GM06990 (cell line): Measurements from ENCODE around the gene KRT86.

ENCODE experiments used
- DNase-seq: peaks from one replicate; pipeline ENCODE4 v3.0.0-alpha.2; 2011; ENCODE audit not compliant: insufficient read length; ENCODE audit errors: extremely low read depth
- H3K27me3 ChIP-seq: replicated peaks from 2 replicates; pipeline ENCODE4 v1.6.0; 2011; ENCODE audit warnings: low read length; ENCODE audit not compliant: control insufficient read depth, insufficient read depth
- H3K36me3 ChIP-seq: 2 replicates; pipeline ENCODE4 v1.5.1; 2011; ENCODE audit warnings: low read length; ENCODE audit not compliant: control insufficient read depth, insufficient read depth
- H3K4me3 ChIP-seq: replicated peaks from 2 replicates; pipeline ENCODE4 v1.5.1; 2011; ENCODE audit warnings: low read depth, mild to moderate bottlenecking, control low read depth, low read length
- TF ChIP-seq, protein P1 (sequence below): IDR thresholded peaks from 2 replicates; pipeline ENCODE4 v1.5.1; 2011; ENCODE audit warnings: low read length, control low read depth, mild to moderate bottlenecking, inconsistent platforms; ENCODE audit not compliant: insufficient read depth, poor library complexity, severe bottlenecking

KRT86 gene

GRCh38 chr12:52261208-52261484 is 13.3 kb upstream of the KRT86 start:
- Histone ChIP-seq H3K27me3 (no peaks in the 10 kb centered on the region), H3K36me3 (no peaks in the 10 kb centered on the region), H3K4me3 (no peak overlapping the region)
- TF ChIP-seq, protein P1, sequence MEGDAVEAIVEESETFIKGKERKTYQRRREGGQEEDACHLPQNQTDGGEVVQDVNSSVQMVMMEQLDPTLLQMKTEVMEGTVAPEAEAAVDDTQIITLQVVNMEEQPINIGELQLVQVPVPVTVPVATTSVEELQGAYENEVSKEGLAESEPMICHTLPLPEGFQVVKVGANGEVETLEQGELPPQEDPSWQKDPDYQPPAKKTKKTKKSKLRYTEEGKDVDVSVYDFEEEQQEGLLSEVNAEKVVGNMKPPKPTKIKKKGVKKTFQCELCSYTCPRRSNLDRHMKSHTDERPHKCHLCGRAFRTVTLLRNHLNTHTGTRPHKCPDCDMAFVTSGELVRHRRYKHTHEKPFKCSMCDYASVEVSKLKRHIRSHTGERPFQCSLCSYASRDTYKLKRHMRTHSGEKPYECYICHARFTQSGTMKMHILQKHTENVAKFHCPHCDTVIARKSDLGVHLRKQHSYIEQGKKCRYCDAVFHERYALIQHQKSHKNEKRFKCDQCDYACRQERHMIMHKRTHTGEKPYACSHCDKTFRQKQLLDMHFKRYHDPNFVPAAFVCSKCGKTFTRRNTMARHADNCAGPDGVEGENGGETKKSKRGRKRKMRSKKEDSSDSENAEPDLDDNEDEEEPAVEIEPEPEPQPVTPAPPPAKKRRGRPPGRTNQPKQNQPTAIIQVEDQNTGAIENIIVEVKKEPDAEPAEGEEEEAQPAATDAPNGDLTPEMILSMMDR: no peak
- no peak for DNase-seq

DNA sequence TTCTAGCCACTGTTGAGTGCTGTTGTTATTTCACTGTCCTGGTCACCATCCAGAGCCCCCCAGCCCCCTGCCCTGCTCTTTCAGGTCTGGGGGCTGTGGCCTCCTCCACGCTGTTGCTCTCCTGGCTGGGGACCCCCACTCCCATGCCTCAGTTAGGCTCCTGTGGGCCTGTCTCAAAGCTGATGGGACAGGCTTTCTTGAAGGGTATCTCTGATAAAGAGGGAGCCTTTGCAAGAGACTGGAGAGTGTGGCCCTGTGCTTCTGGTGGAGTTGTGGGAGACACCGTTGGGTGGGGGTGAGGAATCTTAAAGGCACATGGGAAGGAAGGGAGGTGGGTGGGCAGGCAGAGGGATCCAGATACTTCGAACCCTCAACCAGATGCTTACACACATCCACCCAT is 12.2 kb upstream of the KRT86 start:
- H3K36me3 ChIP-seq: no peaks in the 10 kb centered on the region
- DNase-seq: no peak
- TF ChIP-seq, protein P1: no peak
- no peak overlapping the region for H3K4me3 ChIP-seq
- H3K27me3 ChIP-seq: no peaks in the 10 kb centered on the region

GRCh38 chr12:52263761-52264434 is 10.5 kb upstream of the KRT86 start:
- Histone ChIP-seq H3K4me3 (no peak overlapping the region), H3K27me3 (no peaks in the 10 kb centered on the region), H3K36me3 (no peaks in the 10 kb centered on the region)
- DNase-seq: no peak
- TF ChIP-seq, protein P1: no peak

- no peak overlapping the region for H3K4me3 ChIP-seq
- H3K27me3 ChIP-seq: no peaks in the 10 kb centered on the region
- H3K36me3 ChIP-seq: no peaks in the 10 kb centered on the region
- no peak for DNase-seq
- TF ChIP-seq, protein P1: no peak
Measured at GRCh38 chr12:52264435-52264825, 10.0 kb upstream of the KRT86 start.

GRCh38 chr12:52266514-52266913 is 7.9 kb upstream of the KRT86 start:
- TF ChIP-seq, protein P1: no peak
- DNase-seq: no peak
- no peak overlapping the region for H3K4me3 ChIP-seq
- no peaks in the 10 kb centered on the region for H3K36me3 ChIP-seq
- H3K27me3 ChIP-seq: no peaks in the 10 kb centered on the region

GRCh38 chr12:52267266-52267665 is 7.2 kb upstream of the KRT86 start:
- Histone ChIP-seq H3K27me3 (no peaks in the 10 kb centered on the region), H3K4me3 (no peak overlapping the region), H3K36me3 (no peaks in the 10 kb centered on the region)
- TF ChIP-seq, protein P1: no peak
- DNase-seq: no peak
